GM19324 (cell line): ENCODE results near the gene VEZF1.

Experiments
- ATAC-seq: cut with Tn5 transposase; IDR thresholded peaks from one replicate; pipeline ENCODE4 v1.9.1; 2021; ENCODE audit warnings: mild to moderate bottlenecking, moderate library complexity; ENCODE audit not compliant: unreplicated experiment, low FRiP score

The VEZF1 gene

GRCh38 chr17:57954397-57955182, 33.5 kb downstream of the VEZF1 start:
- ATAC-seq, result no peak

GRCh38 chr17:57953705-57954396, 34.2 kb downstream of the VEZF1 start:
- ATAC-seq, result no peak

- ATAC-seq, result no peak
Measured at GRCh38 chr17:57953219-57953618, 34.8 kb downstream of the VEZF1 start.

- no peak for ATAC-seq
Measured at GRCh38 chr17:57949649-57950048, 38.4 kb downstream of the VEZF1 start.

GRCh38 chr17:57948555-57949420, 39.3 kb downstream of the VEZF1 start:
- no peak for ATAC-seq

GRCh38 chr17:57948169-57948554, 39.9 kb downstream of the VEZF1 start:
- no peak for ATAC-seq

GRCh38 chr17:57947369-57947768, 40.7 kb downstream of the VEZF1 start:
- no peak for ATAC-seq

GRCh38 chr17:57946798-57947358, 41.2 kb downstream of the VEZF1 start:
- peak; percentile 73 for ATAC-seq

- peak; percentile 10 for ATAC-seq
Measured at GRCh38 chr17:57945996-57946797, 41.9 kb downstream of the VEZF1 start.

- no peak for ATAC-seq
Measured at GRCh38 chr17:57944908-57945307, 43.1 kb downstream of the VEZF1 start.

- ATAC-seq, result no peak
Measured at GRCh38 chr17:57943645-57944044, 44.4 kb downstream of the VEZF1 start.

GRCh38 chr17:57943140-57943539, 44.9 kb downstream of the VEZF1 start:
- no peak for ATAC-seq

GRCh38 chr17:57941384-57942370, 46.4 kb downstream of the VEZF1 start:
- ATAC-seq, result no peak

GRCh38 chr17:57940653-57941329, 47.3 kb downstream of the VEZF1 start:
- ATAC-seq, result no peak

- ATAC-seq, result no peak
Measured at GRCh38 chr17:57940231-57940630, 47.8 kb downstream of the VEZF1 start.

- ATAC-seq, result peak; percentile 79
Measured at GRCh38 chr17:57939797-57940196, 48.3 kb downstream of the VEZF1 start.

GRCh38 chr17:57938061-57938502, 50.0 kb downstream of the VEZF1 start:
- ATAC-seq, result no peak

- no peak for ATAC-seq
Measured at GRCh38 chr17:57937492-57937891, 50.6 kb downstream of the VEZF1 start.
